Tibial nerve (tissue), 4 donors: ENCODE data around the gene TENT4A. TPM values are rescaled to one million over a fixed set of nuclear protein-coding genes. Genes with fewer than 3 reads are reported as not detected.
A peak's percentile ranks its signal among the peaks of the same experiment; 100 is the strongest.

Experiments
- DNase-seq, 2 donors: peaks; one replicate each; pipeline ENCODE4 v3.0.0-alpha.2; 2019; ENCODE audit warnings: low spot score in 2 of 2
- H3K27ac ChIP-seq, 4 donors: fragments of 200-600 bp; sonication (generic) in 3 of 4; one replicate each; pipeline ENCODE4 v1.5.1; 2017 to 2019; ENCODE audit warnings: mild to moderate bottlenecking in 1 of 4
- H3K27me3 ChIP-seq, 2 donors: fragments of 200-600 bp; sonication (generic) in 1 of 2; one replicate each; pipeline versions ENCODE4 v1.5.1 to v1.6.0; 2017 to 2019
- H3K36me3 ChIP-seq, 3 donors: fragments of 200-600 bp; sonication (generic); one replicate each; pipeline ENCODE4 v1.5.1; 2018 to 2019
- H3K4me1 ChIP-seq, 4 donors: fragments of 200-600 bp; sonication (generic) in 3 of 4; one replicate each; pipeline ENCODE4 v1.5.1; 2017 to 2019
- H3K4me3 ChIP-seq, 4 donors: fragments of 200-600 bp; sonication (generic) in 3 of 4; one replicate each; pipeline ENCODE4 v1.5.1; 2017 to 2019; ENCODE audit warnings: mild to moderate bottlenecking in 1 of 4, moderate library complexity in 1 of 4
- H3K9me3 ChIP-seq, 4 donors: fragments of 200-600 bp; sonication (generic) in 3 of 4; one replicate each; pipeline ENCODE4 v1.5.1; 2017 to 2019
- EP300 ChIP-seq, 2 donors: sonication (generic); formaldehyde crosslinking; IDR thresholded peaks; one replicate each; pipeline ENCODE4 v1.6.1; 2017; ENCODE audit warnings: antibody characterized with exemption in 2 of 2, mild to moderate bottlenecking in 1 of 2
- POLR2A ChIP-seq, 2 donors: fragments of 450-650 bp; IDR thresholded peaks; one replicate each; pipeline ENCODE4 v1.6.1; 2017; ENCODE audit warnings: antibody characterized with exemption in 2 of 2, mild to moderate bottlenecking in 2 of 2, moderate library complexity in 2 of 2
- WGBS, 2 donors: methylation state at CpG; one replicate each; pipeline ENCODE4 v1.1.5; 2018; 5-methylcytosine and 5-hydroxymethylcytosine counted together
- total RNA-seq, 4 donors: library from RNA; depleted of rRNA; stranded (reverse); fragments of >200 nt; gene quantifications; one replicate each; pipeline ENCODE4 v1.1.0, GENCODE V29; 2016
- TF ChIP-seq, protein P1 (sequence below), 5 experiments: fragments of 200-600 bp in 3 of 5; fragments of 450-650 bp in 2 of 5; sonication (generic) in 3 of 5; IDR thresholded peaks; one replicate each; pipeline ENCODE4 v1.5.1; 2016 to 2019; ENCODE audit warnings: antibody characterized with exemption in 5 of 5, mild to moderate bottlenecking in 3 of 5, moderate library complexity in 2 of 5

Gene TENT4A
- total RNA-seq, 4 donors from 2014 or later, result 22.7 to 34.1 (median 29.2) TPM

DNA sequence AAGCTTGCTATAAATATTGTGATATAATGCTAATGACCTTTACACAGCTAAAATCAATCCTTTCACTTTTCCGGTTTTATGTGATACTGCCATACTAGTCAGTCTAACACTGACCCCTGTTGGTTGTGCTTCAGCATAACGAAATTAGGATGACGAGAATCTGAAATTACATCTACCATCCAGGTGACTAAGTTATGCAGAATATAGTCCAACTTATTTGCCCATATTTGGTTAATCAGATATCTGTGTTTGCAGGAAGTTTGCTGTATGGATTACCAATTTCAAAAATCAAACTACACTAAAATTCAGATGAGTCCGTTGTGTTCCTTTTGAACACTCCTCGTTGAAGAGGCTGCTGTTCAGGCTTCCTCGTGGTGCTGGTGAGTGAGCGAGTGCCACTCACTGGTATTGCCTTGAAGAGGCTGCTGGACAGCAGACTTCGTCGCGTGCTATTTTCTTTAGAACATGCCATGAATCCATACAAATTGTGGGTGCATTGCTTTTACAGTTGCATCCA lies 32.5 kb downstream of the TENT4A start:
- peaks cover 0 to 68% (median under 1%) of the 10 kb centered on the region in 3 donors for H3K36me3 ChIP-seq
- peak overlapping the region in 1 of 4 donors; percentile 14 for H3K27ac ChIP-seq
- peaks cover 0 to 23% (median 0%) of the 10 kb centered on the region in 4 donors for H3K4me1 ChIP-seq
- WGBS, 2 donors, result 62 to 69% methylated on average over 10 of the region's 10 CpGs
- TF ChIP-seq POLR2A (IDR thresholded peaks at IDR 0.05) (no peak), EP300 (IDR thresholded peaks at IDR 0.05) (no peak)
- TF ChIP-seq, protein P1, sequence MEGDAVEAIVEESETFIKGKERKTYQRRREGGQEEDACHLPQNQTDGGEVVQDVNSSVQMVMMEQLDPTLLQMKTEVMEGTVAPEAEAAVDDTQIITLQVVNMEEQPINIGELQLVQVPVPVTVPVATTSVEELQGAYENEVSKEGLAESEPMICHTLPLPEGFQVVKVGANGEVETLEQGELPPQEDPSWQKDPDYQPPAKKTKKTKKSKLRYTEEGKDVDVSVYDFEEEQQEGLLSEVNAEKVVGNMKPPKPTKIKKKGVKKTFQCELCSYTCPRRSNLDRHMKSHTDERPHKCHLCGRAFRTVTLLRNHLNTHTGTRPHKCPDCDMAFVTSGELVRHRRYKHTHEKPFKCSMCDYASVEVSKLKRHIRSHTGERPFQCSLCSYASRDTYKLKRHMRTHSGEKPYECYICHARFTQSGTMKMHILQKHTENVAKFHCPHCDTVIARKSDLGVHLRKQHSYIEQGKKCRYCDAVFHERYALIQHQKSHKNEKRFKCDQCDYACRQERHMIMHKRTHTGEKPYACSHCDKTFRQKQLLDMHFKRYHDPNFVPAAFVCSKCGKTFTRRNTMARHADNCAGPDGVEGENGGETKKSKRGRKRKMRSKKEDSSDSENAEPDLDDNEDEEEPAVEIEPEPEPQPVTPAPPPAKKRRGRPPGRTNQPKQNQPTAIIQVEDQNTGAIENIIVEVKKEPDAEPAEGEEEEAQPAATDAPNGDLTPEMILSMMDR (IDR thresholded peaks at IDR 0.05), result peak; percentile 57 to 75 (median 69)
- no peaks in the 10 kb centered on the region for H3K27me3 ChIP-seq
- peak in 1 of 2 donors; percentile 61 for DNase-seq
- H3K4me3 ChIP-seq, result no peak overlapping the region
- H3K9me3 ChIP-seq, result no peaks in the 10 kb centered on the region

DNA sequence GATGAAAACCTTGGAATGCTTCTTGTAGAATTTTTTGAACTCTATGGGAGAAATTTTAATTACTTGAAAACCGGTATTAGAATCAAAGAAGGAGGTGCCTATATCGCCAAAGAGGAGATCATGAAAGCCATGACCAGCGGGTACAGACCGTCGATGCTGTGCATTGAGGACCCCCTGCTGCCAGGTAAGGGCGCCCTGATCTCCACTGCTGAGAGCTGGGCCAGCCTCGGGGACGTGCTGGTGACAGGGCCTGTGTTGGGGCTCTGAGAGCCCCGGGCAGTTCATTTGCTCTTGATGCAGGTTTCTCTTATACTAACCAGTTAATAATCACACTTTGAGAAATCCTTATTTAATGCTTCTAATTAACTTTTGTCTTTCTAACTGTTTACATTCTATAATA lies 33.0 kb downstream of the TENT4A start:
- no peak for DNase-seq
- no peak overlapping the region for H3K4me3 ChIP-seq
- no peak overlapping the region for H3K27ac ChIP-seq
- no peaks in the 10 kb centered on the region for H3K27me3 ChIP-seq
- H3K9me3 ChIP-seq, result no peaks in the 10 kb centered on the region
- H3K4me1 ChIP-seq, result peaks cover 0 to 23% (median 0%) of the 10 kb centered on the region in 4 donors
- H3K36me3 ChIP-seq, result peaks cover 0 to 69% (median 4%) of the 10 kb centered on the region in 3 donors
- WGBS, 2 donors, result 88% methylated on average over 9 of the region's 9 CpGs
- TF ChIP-seq POLR2A (IDR thresholded peaks at IDR 0.05) (no peak), EP300 (IDR thresholded peaks at IDR 0.05) (no peak)
- TF ChIP-seq, protein P1 (IDR thresholded peaks at IDR 0.05), result no peak

GRCh38 chr5:6747103-6747502 lies 33.9 kb downstream of the TENT4A start:
- H3K27me3 ChIP-seq, result no peaks in the 10 kb centered on the region
- H3K36me3 ChIP-seq, result peaks cover 0 to 74% (median 12%) of the 10 kb centered on the region in 3 donors
- H3K9me3 ChIP-seq, result no peaks in the 10 kb centered on the region
- WGBS, 2 donors, result 77 to 92% methylated on average over 9 of the region's 9 CpGs
- no peak for DNase-seq
- TF ChIP-seq POLR2A (IDR thresholded peaks at IDR 0.05) (no peak), EP300 (IDR thresholded peaks at IDR 0.05) (no peak)
- TF ChIP-seq, protein P1 (IDR thresholded peaks at IDR 0.05), result no peak
- peaks cover 0 to 14% (median 0%) of the 10 kb centered on the region in 4 donors for H3K4me1 ChIP-seq
- H3K27ac ChIP-seq, result no peak overlapping the region
- no peak overlapping the region for H3K4me3 ChIP-seq

DNA sequence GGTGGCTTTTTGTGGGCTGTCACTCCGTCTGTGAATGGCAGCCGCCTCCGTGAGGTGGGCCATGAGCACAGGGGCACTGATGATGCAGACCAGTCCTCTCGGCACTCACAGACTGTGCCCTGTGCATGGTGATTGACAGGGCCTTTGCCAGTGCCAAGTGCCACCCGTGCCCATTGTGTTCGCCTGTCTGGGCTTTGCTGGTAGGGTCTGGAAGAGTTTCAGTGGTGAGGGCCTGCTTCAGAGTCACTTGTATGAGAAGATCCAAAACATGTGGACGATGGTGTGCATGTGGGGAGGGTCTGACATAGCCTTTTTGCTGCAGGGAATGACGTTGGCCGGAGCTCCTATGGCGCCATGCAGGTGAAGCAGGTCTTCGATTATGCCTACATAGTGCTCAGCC lies 34.9 kb downstream of the TENT4A start:
- Histone ChIP-seq H3K27ac (no peak overlapping the region), H3K4me3 (no peak overlapping the region), H3K4me1 (peaks cover 0 to 12% (median 0%) of the 10 kb centered on the region in 4 donors), H3K36me3 (peaks cover 0 to 74% (median 19%) of the 10 kb centered on the region in 3 donors), H3K9me3 (no peaks in the 10 kb centered on the region), H3K27me3 (no peaks in the 10 kb centered on the region)
- 86 to 88% methylated on average over 11 of the region's 11 CpGs for WGBS, 2 donors
- TF ChIP-seq POLR2A (IDR thresholded peaks at IDR 0.05), result no peak
- TF ChIP-seq, protein P1 (IDR thresholded peaks at IDR 0.05), result no peak
- no peak for TF ChIP-seq EP300 (IDR thresholded peaks at IDR 0.05)
- no peak for DNase-seq

DNA sequence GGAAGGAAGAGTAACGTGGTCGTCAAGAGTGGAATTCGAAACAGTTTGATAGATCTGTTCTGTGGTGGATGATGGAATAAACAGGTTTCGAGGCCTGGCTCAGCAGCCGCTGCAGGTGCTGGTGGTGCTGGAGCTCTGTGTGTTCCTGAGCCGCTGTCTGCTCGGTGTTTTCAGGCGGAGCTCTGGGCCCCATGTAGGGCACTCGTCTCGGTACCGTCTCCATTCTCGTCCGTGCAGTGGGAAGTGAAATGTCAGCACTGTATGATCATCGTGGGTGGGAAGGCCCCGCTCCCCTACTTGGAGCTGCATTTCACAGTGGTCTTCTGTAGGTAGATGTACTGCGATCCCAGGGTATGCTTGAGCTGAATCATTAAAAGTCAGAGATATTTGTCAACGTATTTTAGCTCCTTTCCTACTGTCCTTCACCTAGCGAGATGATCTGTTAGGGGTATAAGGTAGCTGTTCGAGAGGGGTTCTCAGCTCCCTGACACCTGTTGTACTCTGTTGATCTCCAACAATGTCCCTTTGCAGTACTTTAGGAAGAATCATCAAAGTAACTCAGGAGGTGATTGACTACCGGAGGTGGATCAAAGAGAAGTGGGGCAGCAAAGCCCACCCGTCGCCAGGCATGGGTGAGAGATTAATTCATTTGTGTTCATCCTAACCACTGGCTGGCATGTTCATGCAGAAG lies 35.9 kb downstream of the TENT4A start:
- DNase-seq, result no peak
- WGBS, 2 donors, result 86 to 92% methylated on average over 22 of the region's 22 CpGs
- H3K36me3 ChIP-seq, result peaks cover 0 to 76% (median 21%) of the 10 kb centered on the region in 3 donors
- TF ChIP-seq EP300 (IDR thresholded peaks at IDR 0.05) (no peak), POLR2A (IDR thresholded peaks at IDR 0.05) (no peak)
- TF ChIP-seq, protein P1 (IDR thresholded peaks at IDR 0.05), result no peak
- H3K4me3 ChIP-seq, result no peak overlapping the region
- H3K9me3 ChIP-seq, result no peaks in the 10 kb centered on the region
- H3K27me3 ChIP-seq, result no peaks in the 10 kb centered on the region
- H3K27ac ChIP-seq, result no peak overlapping the region
- H3K4me1 ChIP-seq, result peaks cover 0 to 12% (median 0%) of the 10 kb centered on the region in 4 donors
